ENCODE data around the gene VASN. TPM values are rescaled to one million over a fixed set of nuclear protein-coding genes. Genes with fewer than 3 reads are reported as not detected.

VASN gene
- total and polyA plus RNA-seq, 9 of the 15 experiments (the other 6 are each of a cell fraction or from before 2014, with no cell fraction given) = 0.01 to 2.5 (median 0.41) TPM; not detected in 1

GRCh38 chr16:4373356-4373908 is 1.8 kb downstream of the VASN start:
- 68% methylated on average over 8 of the region's 9 CpGs for WGBS (ENCODE audit: insufficient coverage, low coverage, missing lambda C conversion rate)
- POLR2A ChIA-PET = interaction anchor here (0.6 to 1.4 kb wide), 6 partner anchors 8 to 107 kb away, joined by 3 to 4 read pairs (median 3); no protein-coding TSS in a partner anchor
- no peaks in the 10 kb centered on the region for H3K27me3 ChIP-seq (ENCODE audit: control insufficient read depth in 2 of 2, insufficient read depth in 2 of 2, low read length in 2 of 2)

GRCh38 chr16:4373909-4374742 is 2.5 kb downstream of the VASN start:
- CTCF ChIA-PET (ENCODE audit: low intra/inter-chr PET ratio) = no interaction called here
- intact Hi-C loops (cut with micrococcal nuclease) (no loop called here), in situ Hi-C loops (cut with MboI) (no loop called here)
- Histone ChIP-seq H3K9me3 (replicated peaks; ENCODE audit: control insufficient read depth, insufficient read depth, low read depth, low read length) (no peaks in the 10 kb centered on the region), H4K20me1 (replicated peaks; ENCODE audit: control insufficient read depth, insufficient read depth, low read length) (peaks cover 4% of the 10 kb centered on the region; the same call in 1 of the 2 replicates), H3K4me2 (ENCODE audit: insufficient read depth, low read length) (peak overlapping the region; percentile 39; the same call in 1 of the 2 replicates), H3K27me3 (ENCODE audit: control insufficient read depth in 2 of 2, insufficient read depth in 2 of 2, low read length in 2 of 2) (no peaks in the 10 kb centered on the region), H3K4me1 (replicated peaks in 1 of 2; ENCODE audit: control insufficient read depth in 2 of 2, insufficient read depth in 2 of 2, low read length in 2 of 2) (peaks cover 55 to 95% of the 10 kb centered on the region in 2 experiments), H3K27ac (ENCODE audit: extremely low read depth, low read depth, low read length) (peak overlapping the region; percentile 31; the same call in 1 of the 3 replicates), H3K9me1 (ENCODE audit: control insufficient read depth, insufficient read depth, low read length) (peaks cover 5% of the 10 kb centered on the region), H3K4me3 (no peak overlapping the region), H3K36me3 (ENCODE audit: control insufficient read depth, insufficient read depth, low read length) (peaks cover 3% of the 10 kb centered on the region; the same call in 1 of the 3 replicates), H3K79me2 (ENCODE audit: control insufficient read depth, insufficient read depth, low read length) (peaks cover 14% of the 10 kb centered on the region), H3K9ac (ENCODE audit: insufficient read depth in 1 of 2, low read depth in 2 of 2, low read length in 2 of 2) (peak overlapping the region in 1 of 2 experiments; percentile 86; a peak in 2 of 4 replicates), H2AFZ (ENCODE audit: low read depth, low read length) (no peak overlapping the region)
- BruUV-seq (replicated peaks) = no TSS peak
- DNase-seq (ENCODE audit: extremely low read depth in 1 of 4, low spot score in 3 of 4) (peak; percentile 29 to 63 (median 56)), ATAC-seq (no peak), FAIRE-seq (peak; percentile 78)
- POLR2A ChIA-PET = interaction anchor here (0.6 to 1.4 kb wide), 6 partner anchors 16 to 108 kb away, joined by 3 to 4 read pairs (median 3); no protein-coding TSS in a partner anchor
- 27% methylated on average over 11 of the region's 30 CpGs for WGBS (ENCODE audit: insufficient coverage, low coverage, missing lambda C conversion rate)
- TF ChIP-seq VEZF1 (CRISPR knock-in tag; IDR thresholded peaks at IDR 0.05) (peak; percentile 66), HDAC3 (IDR thresholded peaks at IDR 0.05; ENCODE audit: borderline replicate concordance, partially characterized antibody) (no peak), POLR2A (conservative IDR thresholded peaks at IDR 0.05) (no peak), SMAD4 (CRISPR knock-in tag; conservative IDR thresholded peaks at IDR 0.05) (no peak), BDP1 (IDR thresholded peaks at IDR 0.05; ENCODE audit: insufficient read depth, insufficient read length) (no peak), ZBTB33 (CRISPR knock-in tag; IDR thresholded peaks at IDR 0.05) (0 out of 2 replicates have a peak, but pooled peaks have one; percentile 42), EGR1 (conservative IDR thresholded peaks at IDR 0.05) (peak; percentile 79), PHF8 (IDR thresholded peaks at IDR 0.05; ENCODE audit: borderline replicate concordance, low read length) (no peak), BHLHE40 (IDR thresholded peaks at IDR 0.05; ENCODE audit: low read length) (peak; percentile 87)

More at GRCh38 chr16:4373356-4373908, 1.8 kb downstream of the VASN start:
- ATAC-seq (no peak), FAIRE-seq (no peak), DNase-seq (ENCODE audit: extremely low read depth in 1 of 4, low spot score in 3 of 4) (no peak)
- Histone ChIP-seq H3K79me2 (ENCODE audit: control insufficient read depth, insufficient read depth, low read length) (peaks cover 14% of the 10 kb centered on the region), H3K9me1 (ENCODE audit: control insufficient read depth, insufficient read depth, low read length) (peaks cover 5% of the 10 kb centered on the region), H4K20me1 (replicated peaks; ENCODE audit: control insufficient read depth, insufficient read depth, low read length) (peaks cover 4% of the 10 kb centered on the region; the same call in 1 of the 2 replicates), H3K4me1 (replicated peaks in 1 of 2; ENCODE audit: control insufficient read depth in 2 of 2, insufficient read depth in 2 of 2, low read length in 2 of 2) (peaks cover 52 to 92% of the 10 kb centered on the region in 2 experiments), H3K9ac (ENCODE audit: insufficient read depth in 1 of 2, low read depth in 2 of 2, low read length in 2 of 2) (peak overlapping the region in 1 of 2 experiments; percentile 92; a peak in 2 of 4 replicates), H3K4me2 (ENCODE audit: insufficient read depth, low read length) (peak overlapping the region; percentile 39; the same call in 1 of the 2 replicates), H3K27ac (ENCODE audit: extremely low read depth, low read depth, low read length) (peak overlapping the region; percentile 31; the same call in 1 of the 3 replicates), H3K36me3 (ENCODE audit: control insufficient read depth, insufficient read depth, low read length) (peaks cover 3% of the 10 kb centered on the region; the same call in 1 of the 3 replicates), H3K9me3 (replicated peaks; ENCODE audit: control insufficient read depth, insufficient read depth, low read depth, low read length) (no peaks in the 10 kb centered on the region), H3K4me3 (no peak overlapping the region), H2AFZ (ENCODE audit: low read depth, low read length) (no peak overlapping the region)
- CTCF ChIA-PET (ENCODE audit: low intra/inter-chr PET ratio) = no interaction called here
- intact Hi-C loops (cut with micrococcal nuclease) = no loop called here
- BruUV-seq (replicated peaks) = TSS peak; percentile 44
- in situ Hi-C loops (cut with MboI) = no loop called here
- TF ChIP-seq E2F3 (CRISPR knock-in tag; IDR thresholded peaks at IDR 0.05) (no peak), POLR2G (IDR thresholded peaks at IDR 0.05; ENCODE audit: low read depth, low read length) (peak; percentile 32; the same call in 1 of the 2 replicates)

Measured in K562 (cell line).